HepG2 (cell line): ENCODE data around the gene FAM234B. TPM values are rescaled to one million over a fixed set of nuclear protein-coding genes. Genes with fewer than 3 reads are reported as not detected.

Experiments used
- ARID4A ChIP-seq: sonication (generic); formaldehyde crosslinking; IDR thresholded peaks from 2 replicates; pipeline ENCODE4 v1.5.0; 2020; ENCODE audit warnings: mild to moderate bottlenecking, missing genetic modification reagents, borderline replicate concordance
- DNMT1 ChIP-seq: sonication (generic); formaldehyde crosslinking; IDR thresholded peaks from 2 replicates; pipeline ENCODE4 v1.5.1; 2020; ENCODE audit warnings: mild to moderate bottlenecking, missing genetic modification reagents
- EEA1 ChIP-seq: sonication (generic); formaldehyde crosslinking; IDR thresholded peaks from 2 replicates; pipeline ENCODE4 v1.5.1; 2020; ENCODE audit warnings: mild to moderate bottlenecking, missing genetic modification reagents, borderline replicate concordance
- FOXA3 ChIP-seq: IDR thresholded peaks from 2 replicates; pipeline ENCODE4 v1.6.1; 2016; ENCODE audit warnings: missing genetic modification reagents, missing compliant biosample characterization
- KLF13 ChIP-seq: sonication (generic); formaldehyde crosslinking; IDR thresholded peaks from 2 replicates; pipeline ENCODE4 v1.4.0; 2020; ENCODE audit warnings: mild to moderate bottlenecking, missing genetic modification reagents
- PLRG1 ChIP-seq: fragments of 450-650 bp; conservative IDR thresholded peaks from 2 replicates; pipeline ENCODE4 v1.6.1; 2016
- STAG1 ChIP-seq: sonication (generic); formaldehyde crosslinking; IDR thresholded peaks from 2 replicates; pipeline ENCODE4 v1.4.0; 2020; ENCODE audit warnings: missing genetic modification reagents
- ZNF33B ChIP-seq: sonication (generic); formaldehyde crosslinking; IDR thresholded peaks from 2 replicates; pipeline ENCODE4 v1.5.1; 2020; ENCODE audit warnings: mild to moderate bottlenecking, missing genetic modification reagents
- ZNF547 ChIP-seq: sonication (generic); formaldehyde crosslinking; IDR thresholded peaks from 2 replicates; pipeline ENCODE4 v1.5.1; 2020; ENCODE audit warnings: mild to moderate bottlenecking, missing genetic modification reagents
- ZNF616 ChIP-seq: sonication (generic); formaldehyde crosslinking; IDR thresholded peaks from 2 replicates; pipeline ENCODE4 v1.5.0; 2020; ENCODE audit warnings: low read depth, mild to moderate bottlenecking, missing genetic modification reagents
- ZNF75D ChIP-seq: sonication (generic); formaldehyde crosslinking; IDR thresholded peaks from 2 replicates; pipeline ENCODE4 v1.8.1; 2023; ENCODE audit warnings: missing genetic modification reagents, mild to moderate bottlenecking, borderline replicate concordance
- polyA plus RNA-seq, 8 experiments: library from polyadenylated mRNA; depleted of rRNA in 3 of 8; stranded (reverse) in 7 of 8; unstranded in 1 of 8; fragments of >200 nt; fragmentation: Illumina TruSeq in 4 of 8; extraction: Trizol in 4 of 8; gene quantifications; 2 replicates each; pipeline versions ENCODE4 v1.2.1 to v1.2.3, GENCODE V29; 2011 to 2016; ENCODE audit warnings: low read depth in 4 of 8, missing spikeins in 1 of 8, mixed read lengths in 1 of 8; ENCODE audit not compliant: insufficient read depth in 1 of 8
- total RNA-seq, 5 experiments: library from RNA; depleted of rRNA; stranded (reverse); fragments of >200 nt; fragmentation: Illumina TruSeq; extraction: Trizol; gene quantifications; 2 replicates each; pipeline ENCODE4 v1.2.3, GENCODE V29; 2016; ENCODE audit warnings: low read depth in 1 of 5

The FAM234B gene
- total and polyA plus RNA-seq, 2 of the 13 experiments (the other 11 are each of a cell fraction or from before 2014, with no cell fraction given) = 7.8 to 13.8 TPM

GRCh38 chr12:13103391-13104033 lies 59.3 kb downstream of the FAM234B start, which contains the start of gene GSG1 (continued):
- TF ChIP-seq ARID4A (CRISPR knock-in tag) (no peak), ZNF616 (CRISPR knock-in tag) (no peak), FOXA3 (CRISPR knock-in tag) (no peak), ZNF33B (CRISPR knock-in tag) (no peak), STAG1 (CRISPR knock-in tag) (no peak), PLRG1 (no peak), ZNF547 (no peak), ZNF75D (CRISPR knock-in tag) (no peak), DNMT1 (no peak), EEA1 (CRISPR knock-in tag) (no peak), KLF13 (CRISPR knock-in tag) (no peak)
